RWPE1 (cell line): ENCODE data around the gene MCRIP1.

ENCODE experiments used
- CTCF ChIA-PET: fragments of 350-600 bp; sonication (Branson Sonifier 250); formaldehyde crosslinking; extraction: SDS; loops from one replicate; lab custom pipeline; 2021; lab: Yijun Ruan, JAX
- POLR2A ChIA-PET: fragments of 400-600 bp; formaldehyde crosslinking; extraction: SDS; loops from one replicate; lab custom pipeline; 2020; ENCODE audit warnings: antibody characterized with exemption; ENCODE audit not compliant: low non-redundant PET; lab: Yijun Ruan, JAX
- DNase-seq: peaks from one replicate; pipeline ENCODE4 v3.0.0; 2012; ENCODE audit warnings: low spot score
- H3K27ac ChIP-seq: fragments of 450-650 bp; 2 replicates; pipeline ENCODE4 v1.5.1; 2017
- CTCF ChIP-seq: fragments of 450-650 bp; conservative IDR thresholded peaks from 2 replicates; pipeline ENCODE4 v1.5.1; 2017; ENCODE audit warnings: low read depth, mild to moderate bottlenecking

Gene MCRIP1

DNA sequence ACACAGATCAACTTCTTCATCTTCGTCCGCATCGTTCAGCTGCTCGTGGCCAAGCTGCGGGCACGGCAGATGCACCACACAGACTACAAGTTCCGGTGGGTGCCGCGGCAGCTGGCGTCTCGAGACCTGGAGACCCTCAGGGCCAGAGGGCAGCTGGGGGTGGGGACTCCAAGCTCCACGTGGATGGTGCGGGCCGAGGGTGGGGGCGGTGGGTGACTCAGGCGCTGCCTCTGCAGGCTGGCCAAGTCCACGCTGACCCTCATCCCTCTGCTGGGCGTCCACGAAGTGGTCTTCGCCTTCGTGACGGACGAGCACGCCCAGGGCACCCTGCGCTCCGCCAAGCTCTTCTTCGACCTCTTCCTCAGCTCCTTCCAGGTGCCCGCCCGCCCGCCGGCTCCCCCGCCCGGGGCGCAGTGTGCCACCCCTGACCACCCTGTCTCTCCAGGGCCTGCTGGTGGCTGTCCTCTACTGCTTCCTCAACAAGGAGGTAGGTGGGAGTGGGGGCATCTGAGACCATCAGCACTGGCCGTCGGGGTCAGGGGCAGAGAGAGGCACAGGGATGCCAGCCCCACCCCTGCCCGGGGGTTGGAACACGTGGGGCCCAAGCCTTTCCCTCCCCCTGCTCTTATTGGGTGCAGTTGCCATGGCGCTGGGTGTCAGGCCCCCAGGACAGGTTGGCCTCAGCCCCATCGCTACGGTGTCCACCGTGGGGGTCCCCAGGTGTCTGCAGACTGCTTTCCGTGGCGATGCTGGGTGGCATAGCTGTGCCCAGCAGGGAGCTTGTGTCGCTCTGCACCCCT lies 20.3 kb downstream of the MCRIP1 start:
- CTCF ChIA-PET, result interaction anchor here (1.4 kb wide), 1 partner anchor 10 kb away, joined by 3 read pairs; no protein-coding TSS in a partner anchor
- DNase-seq, result no peak
- no peak for TF ChIP-seq CTCF
- H3K27ac ChIP-seq, result no peak overlapping the region
- POLR2A ChIA-PET, result no interaction called here

- no peak overlapping the region for H3K27ac ChIP-seq
- ChIA-PET CTCF (interaction anchor here (1.4 kb wide), 1 partner anchor 10 kb away, joined by 3 read pairs; no protein-coding TSS in a partner anchor), POLR2A (no interaction called here)
Observed at GRCh38 chr17:81811705-81812570, 21.2 kb downstream of the MCRIP1 start.

GRCh38 chr17:81810892-81811704 lies 22.0 kb downstream of the MCRIP1 start:
- H3K27ac ChIP-seq, result no peak overlapping the region
- no peak for DNase-seq
- POLR2A ChIA-PET, result no interaction called here
- CTCF ChIA-PET, result interaction anchor here (1.4 kb wide), 1 partner anchor 11 kb away, joined by 3 read pairs; no protein-coding TSS in a partner anchor
- TF ChIP-seq CTCF, result no peak

More at GRCh38 chr17:81811705-81812570, 21.2 kb downstream of the MCRIP1 start:
- DNase-seq, result no peak
- no peak for TF ChIP-seq CTCF

GRCh38 chr17:81810476-81810875 lies 22.6 kb downstream of the MCRIP1 start:
- no peak for TF ChIP-seq CTCF
- H3K27ac ChIP-seq, result no peak overlapping the region
- ChIA-PET POLR2A (no interaction called here), CTCF (no interaction called here)
- no peak for DNase-seq

DNA sequence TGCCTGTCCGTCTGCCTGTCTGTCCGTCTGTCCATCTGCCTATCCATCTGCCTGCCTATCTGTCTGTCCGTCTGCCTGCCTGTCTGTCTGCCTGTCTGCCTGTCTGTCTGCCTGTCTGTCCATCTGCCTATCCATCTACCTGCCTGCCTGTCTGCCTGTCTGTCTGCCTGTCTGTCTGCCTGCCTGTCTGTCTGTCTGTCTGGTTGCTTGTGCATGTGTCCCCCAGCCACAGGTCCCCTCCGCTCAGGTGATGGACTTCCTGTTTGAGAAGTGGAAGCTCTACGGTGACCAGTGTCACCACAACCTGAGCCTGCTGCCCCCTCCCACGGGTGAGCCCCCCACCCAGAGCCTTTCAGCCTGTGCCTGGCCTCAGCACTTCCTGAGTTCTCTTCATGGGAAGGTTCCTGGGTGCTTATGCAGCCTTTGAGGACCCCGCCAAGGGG lies 23.5 kb downstream of the MCRIP1 start:
- CTCF ChIA-PET, result no interaction called here
- DNase-seq, result no peak
- no peak overlapping the region for H3K27ac ChIP-seq
- POLR2A ChIA-PET, result no interaction called here
- no peak for TF ChIP-seq CTCF
